ENCODE results near the gene SLCO4A1. TPM values are rescaled to one million over a fixed set of nuclear protein-coding genes. Genes with fewer than 3 reads are reported as not detected.

SLCO4A1 gene
- total RNA-seq, 2 experiments from 2014 or later: 66.5 to 68.4 TPM

GRCh38 chr20:62706344-62706743 is 64.0 kb downstream of the SLCO4A1 start:
- ChIA-PET CTCF (interaction anchor here (1.2 kb wide), 1 partner anchor 102 kb away, joined by 3 read pairs; no protein-coding TSS in a partner anchor), POLR2A (interaction anchor here (0.6 kb wide), 1 partner anchor 357 kb away, joined by 4 read pairs; no protein-coding TSS in a partner anchor)
- ATAC-seq (no peak), DNase-seq (no peak)
- peaks cover 6% of the 10 kb centered on the region for H3K4me1 Mint-ChIP-seq (ENCODE audit: low read depth)
- no peak for TF ChIP-seq CTCF (IDR thresholded peaks at IDR 0.05)
- H3K9me3 Mint-ChIP-seq: no peaks in the 10 kb centered on the region
- no peak overlapping the region for H3K27ac Mint-ChIP-seq
- H3K36me3 Mint-ChIP-seq (ENCODE audit: low read depth): no peaks in the 10 kb centered on the region
- H3K27me3 Mint-ChIP-seq: peaks cover 25% of the 10 kb centered on the region
- intact Hi-C loops (cut with micrococcal nuclease): no loop called here
- H3K4me3 Mint-ChIP-seq: no peak overlapping the region

- ChIA-PET CTCF (interaction anchor here (0.7 kb wide), 1 partner anchor 87 kb away, joined by 4 read pairs; no protein-coding TSS in a partner anchor), POLR2A (interaction anchor here (0.6 to 1.2 kb wide), 3 partner anchors 64 to 358 kb away, joined by 3 to 5 read pairs (median 4); partner anchors contain the start of gene SLCO4A1)
- Mint-ChIP-seq H3K4me3 (no peak overlapping the region), H3K4me1 (ENCODE audit: low read depth) (peaks cover 6% of the 10 kb centered on the region), H3K36me3 (ENCODE audit: low read depth) (no peaks in the 10 kb centered on the region), H3K9me3 (no peaks in the 10 kb centered on the region), H3K27me3 (peaks cover 25% of the 10 kb centered on the region), H3K27ac (no peak overlapping the region)
- ATAC-seq (no peak), DNase-seq (no peak)
- TF ChIP-seq CTCF (IDR thresholded peaks at IDR 0.05): no peak
- intact Hi-C loops (cut with micrococcal nuclease): no loop called here
These were observed 64.6 kb downstream of the SLCO4A1 start for GRCh38 chr20:62706857-62707256.

GRCh38 chr20:62707276-62707920 is 65.1 kb downstream of the SLCO4A1 start:
- ChIA-PET POLR2A (interaction anchor here (0.6 to 1.2 kb wide), 3 partner anchors 65 to 358 kb away, joined by 3 to 5 read pairs (median 4); partner anchors contain the start of gene SLCO4A1), CTCF (interaction anchor here (0.7 to 1.8 kb wide), 3 partner anchors 8 to 87 kb away, joined by 4 read pairs; no protein-coding TSS in a partner anchor)
- ATAC-seq (no peak), DNase-seq (no peak)
- Mint-ChIP-seq H3K36me3 (ENCODE audit: low read depth) (no peaks in the 10 kb centered on the region), H3K27me3 (peaks cover 25% of the 10 kb centered on the region), H3K4me1 (ENCODE audit: low read depth) (peaks cover 6% of the 10 kb centered on the region), H3K9me3 (no peaks in the 10 kb centered on the region), H3K27ac (no peak overlapping the region), H3K4me3 (no peak overlapping the region)
- intact Hi-C loops (cut with micrococcal nuclease): no loop called here
- no peak for TF ChIP-seq CTCF (IDR thresholded peaks at IDR 0.05)

- Mint-ChIP-seq H3K27ac (no peak overlapping the region), H3K27me3 (peaks cover 25% of the 10 kb centered on the region), H3K9me3 (no peaks in the 10 kb centered on the region), H3K36me3 (ENCODE audit: low read depth) (no peaks in the 10 kb centered on the region), H3K4me1 (ENCODE audit: low read depth) (peaks cover 6% of the 10 kb centered on the region), H3K4me3 (no peak overlapping the region)
- peak; percentile 57 for TF ChIP-seq CTCF (IDR thresholded peaks at IDR 0.05)
- DNase-seq: peak; percentile 36
- intact Hi-C loops (cut with micrococcal nuclease): no loop called here
- ATAC-seq: peak; percentile 60
- CTCF ChIA-PET: interaction anchor here (0.8 to 1.8 kb wide), 2 partner anchors 8 to 84 kb away, joined by 4 read pairs; no protein-coding TSS in a partner anchor
- POLR2A ChIA-PET: interaction anchor here (1.2 kb wide), 1 partner anchor 66 kb away, joined by 5 read pairs; the partner anchor contains the start of gene SLCO4A1
These were observed 65.7 kb downstream of the SLCO4A1 start for GRCh38 chr20:62707921-62708521.
